Measurements from ENCODE around the gene SLC17A2.

GRCh38 chr6:25863360-25863759, 67.1 kb downstream of the SLC17A2 start:
- TF ChIP-seq CTCF (IDR thresholded peaks at IDR 0.05 in 8 of 11, conservative IDR thresholded peaks at IDR 0.05 in 3 of 11) = no peak
- no peak for TF ChIP-seq POLR2AphosphoS5 (IDR thresholded peaks at IDR 0.05)
- no peak for TF ChIP-seq POLR2A (IDR thresholded peaks at IDR 0.05)

All from spleen (tissue), 7 donors.